NT2/D1 (cell line): Measurements from ENCODE around the gene WDFY4.

Experiments used
- DNase-seq: peaks from one replicate; pipeline ENCODE4 v3.0.0-alpha.2; 2011; ENCODE audit warnings: low read depth, low spot score
- H3K27me3 ChIP-seq: 2 replicates; pipeline ENCODE4 v1.6.0; 2011; ENCODE audit warnings: mild to moderate bottlenecking; ENCODE audit not compliant: insufficient read length, insufficient read depth
- H3K36me3 ChIP-seq: 2 replicates; pipeline ENCODE4 v1.6.1; 2011; ENCODE audit warnings: mild to moderate bottlenecking, low read length, mixed read lengths; ENCODE audit not compliant: insufficient read depth, insufficient read length
- H3K4me1 ChIP-seq: 2 replicates; pipeline ENCODE4 v1.5.1; 2011; ENCODE audit not compliant: insufficient read depth, insufficient read length
- H3K4me3 ChIP-seq: 2 replicates; pipeline ENCODE4 v1.5.1; 2011; ENCODE audit warnings: low read depth; ENCODE audit not compliant: insufficient read length
- H3K9ac ChIP-seq: 2 replicates; pipeline ENCODE4 v1.6.0; 2011; ENCODE audit warnings: low read depth; ENCODE audit not compliant: insufficient read length
- H3K9me3 ChIP-seq: 2 replicates; pipeline ENCODE4 v1.5.1; 2011; ENCODE audit warnings: mild to moderate bottlenecking, low read length; ENCODE audit not compliant: insufficient read depth
- SUZ12 ChIP-seq: IDR thresholded peaks from 2 replicates; pipeline ENCODE4 v1.6.1; 2011; ENCODE audit not compliant: insufficient read length, insufficient read depth; ENCODE audit errors: extremely low read depth
- YY1 ChIP-seq: IDR thresholded peaks from 2 replicates; pipeline ENCODE4 v1.6.1; 2011; ENCODE audit not compliant: insufficient read length, insufficient read depth
- ZNF274 ChIP-seq: IDR thresholded peaks from 2 replicates; pipeline ENCODE4 v1.6.1; 2011; ENCODE audit warnings: mild to moderate bottlenecking, low read depth, low read length

The WDFY4 gene

GRCh38 chr10:48710647-48711275, 26.1 kb downstream of the WDFY4 start:
- TF ChIP-seq SUZ12 (no peak), ZNF274 (no peak), YY1 (no peak)
- Histone ChIP-seq H3K4me1 (no peaks in the 10 kb centered on the region), H3K9ac (no peak overlapping the region), H3K27me3 (no peaks in the 10 kb centered on the region), H3K9me3 (no peaks in the 10 kb centered on the region), H3K4me3 (no peak overlapping the region), H3K36me3 (no peaks in the 10 kb centered on the region)
- no peak for DNase-seq

DNA sequence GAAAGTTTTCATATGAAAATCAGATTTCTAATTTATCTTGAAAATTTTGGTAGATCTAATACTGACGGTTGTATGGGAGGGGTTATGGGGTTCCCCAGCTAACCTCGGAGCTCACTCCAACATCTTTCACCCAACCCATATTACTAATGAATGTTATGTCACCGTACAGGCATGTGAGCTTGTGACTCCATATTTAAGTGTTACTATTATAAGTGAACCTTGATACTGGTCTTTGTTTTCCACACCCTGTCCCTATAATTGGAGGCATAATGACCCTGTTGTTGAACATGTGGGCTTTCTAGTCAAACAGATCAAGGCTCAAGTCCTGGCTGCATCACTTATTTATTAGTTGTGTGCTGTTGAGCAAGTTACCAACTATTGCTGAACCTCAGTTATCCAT, 27.2 kb downstream of the WDFY4 start:
- Histone ChIP-seq H3K9ac (no peak overlapping the region), H3K4me1 (no peaks in the 10 kb centered on the region), H3K36me3 (no peaks in the 10 kb centered on the region), H3K9me3 (no peaks in the 10 kb centered on the region), H3K27me3 (no peaks in the 10 kb centered on the region), H3K4me3 (no peak overlapping the region)
- TF ChIP-seq ZNF274 (no peak), SUZ12 (no peak), YY1 (no peak)
- DNase-seq, result no peak

GRCh38 chr10:48714088-48714487, 29.4 kb downstream of the WDFY4 start:
- DNase-seq, result no peak
- TF ChIP-seq YY1 (no peak), SUZ12 (no peak), ZNF274 (no peak)
- Histone ChIP-seq H3K4me1 (no peaks in the 10 kb centered on the region), H3K27me3 (no peaks in the 10 kb centered on the region), H3K4me3 (no peak overlapping the region), H3K9me3 (no peaks in the 10 kb centered on the region), H3K36me3 (no peaks in the 10 kb centered on the region), H3K9ac (no peak overlapping the region)

- no peaks in the 10 kb centered on the region for H3K9me3 ChIP-seq
- H3K36me3 ChIP-seq, result no peaks in the 10 kb centered on the region
- H3K4me3 ChIP-seq, result no peak overlapping the region
- H3K9ac ChIP-seq, result no peak overlapping the region
- TF ChIP-seq SUZ12 (no peak), YY1 (no peak), ZNF274 (no peak)
- no peaks in the 10 kb centered on the region for H3K4me1 ChIP-seq
- DNase-seq, result no peak
- H3K27me3 ChIP-seq, result no peaks in the 10 kb centered on the region
Measured at GRCh38 chr10:48716416-48716815, 31.7 kb downstream of the WDFY4 start.

- no peak for DNase-seq
- H3K4me1 ChIP-seq, result no peaks in the 10 kb centered on the region
- TF ChIP-seq SUZ12 (no peak), ZNF274 (no peak), YY1 (no peak)
- H3K36me3 ChIP-seq, result no peaks in the 10 kb centered on the region
- no peak overlapping the region for H3K4me3 ChIP-seq
- no peaks in the 10 kb centered on the region for H3K27me3 ChIP-seq
- no peaks in the 10 kb centered on the region for H3K9me3 ChIP-seq
- H3K9ac ChIP-seq, result no peak overlapping the region
Measured at GRCh38 chr10:48720611-48721010, 35.9 kb downstream of the WDFY4 start.

- no peak overlapping the region for H3K4me3 ChIP-seq
- no peaks in the 10 kb centered on the region for H3K27me3 ChIP-seq
- TF ChIP-seq SUZ12 (no peak), ZNF274 (no peak), YY1 (no peak)
- H3K9ac ChIP-seq, result no peak overlapping the region
- no peaks in the 10 kb centered on the region for H3K36me3 ChIP-seq
- H3K4me1 ChIP-seq, result no peaks in the 10 kb centered on the region
- H3K9me3 ChIP-seq, result no peaks in the 10 kb centered on the region
- no peak for DNase-seq
Measured at GRCh38 chr10:48722153-48723145, 37.8 kb downstream of the WDFY4 start.

DNA sequence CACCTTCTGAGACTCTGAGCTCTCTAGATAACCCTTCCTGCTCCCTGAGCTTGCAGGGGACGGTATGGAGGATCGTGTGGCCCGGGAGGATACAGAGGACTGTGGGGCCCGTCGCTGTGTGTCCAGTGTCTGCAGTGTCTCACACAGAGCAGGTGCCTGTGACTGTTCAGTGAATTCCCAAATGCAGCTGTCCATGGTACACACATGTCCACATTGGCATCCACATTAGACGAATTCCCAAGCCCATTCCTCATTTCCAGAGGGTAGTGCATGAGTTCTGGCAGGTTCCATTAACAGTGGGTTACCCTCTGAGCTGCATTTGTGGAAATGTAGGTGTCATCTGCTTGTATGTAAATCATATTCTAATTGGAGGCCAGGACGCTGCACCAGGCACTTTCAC, 39.5 kb downstream of the WDFY4 start:
- no peak overlapping the region for H3K4me3 ChIP-seq
- H3K27me3 ChIP-seq, result no peaks in the 10 kb centered on the region

More for the DNA sequence above, 39.5 kb downstream of the WDFY4 start:
- Histone ChIP-seq H3K36me3 (no peaks in the 10 kb centered on the region), H3K4me1 (no peaks in the 10 kb centered on the region), H3K9ac (no peak overlapping the region), H3K9me3 (no peaks in the 10 kb centered on the region)
- no peak for DNase-seq
- no peak for TF ChIP-seq SUZ12
- TF ChIP-seq ZNF274, result no peak
- TF ChIP-seq YY1, result no peak
